Raji (cell line): ENCODE data around the gene TRIP13.

Experiments used
- POLR2A ChIP-seq: IDR thresholded peaks from 2 replicates; pipeline ENCODE4 v1.6.1; 2011; ENCODE audit warnings: low read depth, low read length, control low read depth; ENCODE audit not compliant: insufficient read depth

The TRIP13 gene

GRCh38 chr5:892394-893136 is at the start of gene TRIP13, which contains the start of gene BRD9:
Gene TRIP13, plus strand, starts transcription at chr5:892884. Its CDS starts 115 bp downstream, at chr5:892999.
Gene BRD9, minus strand, starts transcription at chr5:892801. Its CDS starts 144 bp downstream, at chr5:892657.
- peak; percentile 83 for TF ChIP-seq POLR2A

- no peak for TF ChIP-seq POLR2A
These were observed 44.0 kb upstream of the TRIP13 start for GRCh38 chr5:848671-849111.

- no peak for TF ChIP-seq POLR2A
These were observed 42.9 kb upstream of the TRIP13 start for GRCh38 chr5:849651-850301.

GRCh38 chr5:850511-851006 is 42.1 kb upstream of the TRIP13 start, which contains the start of gene ZDHHC11:
Gene ZDHHC11, minus strand, starts transcription at chr5:850986. Its CDS starts 384 bp downstream, at chr5:850602.
- TF ChIP-seq POLR2A: no peak

GRCh38 chr5:851076-851475 is 41.6 kb upstream of the TRIP13 start:
- TF ChIP-seq POLR2A: no peak

- no peak for TF ChIP-seq POLR2A
These were observed 41.1 kb upstream of the TRIP13 start for GRCh38 chr5:851553-851952.

- no peak for TF ChIP-seq POLR2A
These were observed 40.7 kb upstream of the TRIP13 start for GRCh38 chr5:852018-852417.

GRCh38 chr5:852431-853401 is 40.0 kb upstream of the TRIP13 start:
- TF ChIP-seq POLR2A: no peak

- no peak for TF ChIP-seq POLR2A
These were observed 38.5 kb upstream of the TRIP13 start for GRCh38 chr5:854217-854616.

- no peak for TF ChIP-seq POLR2A
These were observed 37.5 kb upstream of the TRIP13 start for GRCh38 chr5:854966-855743.

- no peak for TF ChIP-seq POLR2A
These were observed 36.7 kb upstream of the TRIP13 start for GRCh38 chr5:855771-856530.

- TF ChIP-seq POLR2A: no peak
These were observed 35.9 kb upstream of the TRIP13 start for GRCh38 chr5:856531-857425.
